ENCODE results near the gene ARMH2. TPM values are rescaled to one million over a fixed set of nuclear protein-coding genes. Genes with fewer than 3 reads are reported as not detected.
"Not testable (repeated sequence)": the region's sequence is repeated elsewhere in the genome, so short reads cannot be mapped to it uniquely, and the experiment has no call there.

ARMH2 gene
- total RNA-seq, 4 donors from 2014 or later: not detected

DNA sequence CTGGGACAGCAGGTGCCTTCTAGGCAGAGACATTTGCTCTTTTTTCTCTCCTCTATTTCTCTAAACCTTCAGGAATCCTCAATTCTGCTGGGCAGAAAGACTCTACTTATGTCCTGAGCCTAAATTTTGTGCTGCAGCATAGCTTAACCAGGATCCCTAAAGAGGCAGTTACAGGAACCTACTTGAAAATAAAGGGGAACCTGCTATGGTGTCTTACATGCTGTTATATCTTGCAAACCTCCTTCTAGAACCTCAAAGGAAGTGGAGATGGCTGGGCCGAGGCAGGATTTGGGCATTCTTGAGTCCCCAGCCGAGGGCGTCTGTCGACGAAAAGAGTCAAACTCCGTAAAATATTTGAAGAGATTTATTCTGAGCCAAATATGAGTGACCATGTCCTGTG lies 41.1 kb downstream of the ARMH2 start:
- Histone ChIP-seq H3K27ac (no peak overlapping the region), H3K27me3 (no peaks in the 10 kb centered on the region), H3K36me3 (no peaks in the 10 kb centered on the region), H3K4me3 (no peak overlapping the region), H3K4me1 (no peaks in the 10 kb centered on the region), H3K9me3 (no peaks in the 10 kb centered on the region)
- DNase-seq (ENCODE audit: low spot score in 2 of 2): no peak
- WGBS: 91% methylated on average over 6 of the region's 6 CpGs
- TF ChIP-seq POLR2AphosphoS5 (IDR thresholded peaks at IDR 0.05): no peak
- TF ChIP-seq, protein P1, sequence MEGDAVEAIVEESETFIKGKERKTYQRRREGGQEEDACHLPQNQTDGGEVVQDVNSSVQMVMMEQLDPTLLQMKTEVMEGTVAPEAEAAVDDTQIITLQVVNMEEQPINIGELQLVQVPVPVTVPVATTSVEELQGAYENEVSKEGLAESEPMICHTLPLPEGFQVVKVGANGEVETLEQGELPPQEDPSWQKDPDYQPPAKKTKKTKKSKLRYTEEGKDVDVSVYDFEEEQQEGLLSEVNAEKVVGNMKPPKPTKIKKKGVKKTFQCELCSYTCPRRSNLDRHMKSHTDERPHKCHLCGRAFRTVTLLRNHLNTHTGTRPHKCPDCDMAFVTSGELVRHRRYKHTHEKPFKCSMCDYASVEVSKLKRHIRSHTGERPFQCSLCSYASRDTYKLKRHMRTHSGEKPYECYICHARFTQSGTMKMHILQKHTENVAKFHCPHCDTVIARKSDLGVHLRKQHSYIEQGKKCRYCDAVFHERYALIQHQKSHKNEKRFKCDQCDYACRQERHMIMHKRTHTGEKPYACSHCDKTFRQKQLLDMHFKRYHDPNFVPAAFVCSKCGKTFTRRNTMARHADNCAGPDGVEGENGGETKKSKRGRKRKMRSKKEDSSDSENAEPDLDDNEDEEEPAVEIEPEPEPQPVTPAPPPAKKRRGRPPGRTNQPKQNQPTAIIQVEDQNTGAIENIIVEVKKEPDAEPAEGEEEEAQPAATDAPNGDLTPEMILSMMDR (IDR thresholded peaks at IDR 0.05): no peak
- TF ChIP-seq POLR2A (IDR thresholded peaks at IDR 0.05): no peak
- no peak for TF ChIP-seq EP300 (IDR thresholded peaks at IDR 0.05)

DNA sequence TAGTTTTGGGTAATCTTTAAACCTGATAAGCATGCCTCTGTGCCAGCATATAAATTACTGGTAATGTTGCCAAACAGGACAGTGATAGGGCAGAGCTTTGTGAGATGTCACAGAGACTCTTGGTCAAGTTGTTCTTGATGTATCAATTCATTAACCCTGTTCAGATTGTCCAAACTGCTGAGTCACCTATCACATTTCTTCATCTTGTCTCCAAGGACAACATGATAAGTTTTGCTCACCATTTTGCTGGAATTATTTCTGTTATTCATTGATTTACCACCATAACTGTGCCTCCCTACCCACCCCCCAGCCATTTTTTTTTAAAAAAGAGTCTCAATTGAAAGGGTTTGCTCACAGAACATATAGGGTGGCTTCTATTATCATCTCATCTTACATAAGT lies 43.4 kb downstream of the ARMH2 start:
- Histone ChIP-seq H3K27ac (no peak overlapping the region), H3K9me3 (no peaks in the 10 kb centered on the region), H3K4me1 (no peaks in the 10 kb centered on the region), H3K36me3 (no peaks in the 10 kb centered on the region), H3K4me3 (no peak overlapping the region), H3K27me3 (no peaks in the 10 kb centered on the region)
- TF ChIP-seq POLR2A (IDR thresholded peaks at IDR 0.05) (no peak), POLR2AphosphoS5 (IDR thresholded peaks at IDR 0.05) (no peak), EP300 (IDR thresholded peaks at IDR 0.05) (no peak)
- TF ChIP-seq, protein P1 (IDR thresholded peaks at IDR 0.05): no peak
- no peak for DNase-seq (ENCODE audit: low spot score in 2 of 2)

DNA sequence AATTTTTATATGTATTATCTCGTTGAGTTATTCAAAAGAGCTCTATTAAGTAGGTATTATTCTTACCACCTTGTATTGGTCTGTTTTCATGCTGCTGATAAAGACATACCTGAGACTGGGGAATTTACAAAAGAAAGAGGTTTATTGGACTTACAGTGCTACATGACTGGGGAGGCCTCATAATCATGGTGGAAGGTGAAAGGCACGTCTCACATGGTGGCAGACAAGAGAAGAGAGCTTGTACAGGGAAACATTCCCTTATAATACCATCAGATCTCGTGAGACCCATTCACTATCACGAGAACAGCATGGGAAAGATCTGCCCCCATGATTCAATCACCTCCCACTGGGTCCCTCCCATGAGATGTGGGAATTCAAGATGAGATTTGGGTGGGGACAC lies 44.3 kb downstream of the ARMH2 start:
- 79% methylated on average over 4 of the region's 4 CpGs for WGBS
- not testable (repeated sequence) for H3K36me3 ChIP-seq; H3K9me3 ChIP-seq; DNase-seq (ENCODE audit: low spot score in 2 of 2); H3K27me3 ChIP-seq; H3K4me3 ChIP-seq; H3K27ac ChIP-seq; H3K4me1 ChIP-seq

DNA sequence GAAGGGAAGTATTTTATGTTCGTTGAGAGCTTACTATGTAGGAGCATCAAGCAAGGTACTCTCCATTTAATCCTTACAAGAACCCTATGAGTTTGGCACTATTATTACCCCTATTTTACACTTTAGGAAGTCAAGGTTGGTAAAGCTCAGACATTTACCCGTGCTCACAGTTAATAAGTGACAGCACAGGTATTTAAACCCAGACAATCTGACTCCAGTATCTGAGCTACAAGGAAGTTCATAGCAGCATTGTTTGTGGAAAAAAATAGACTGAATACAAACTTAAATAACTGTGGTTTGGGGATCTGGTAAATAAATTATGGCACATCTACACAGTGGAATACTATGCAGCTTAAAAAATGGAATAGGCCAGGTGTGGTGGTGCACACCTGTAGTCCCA lies 45.2 kb downstream of the ARMH2 start:
- Histone ChIP-seq H3K27me3 (no peaks in the 10 kb centered on the region), H3K4me3 (no peak overlapping the region), H3K36me3 (no peaks in the 10 kb centered on the region), H3K4me1 (no peaks in the 10 kb centered on the region), H3K9me3 (no peaks in the 10 kb centered on the region), H3K27ac (no peak overlapping the region)
- no peak for DNase-seq (ENCODE audit: low spot score in 2 of 2)
- 87% methylated on average over 2 of the region's 2 CpGs for WGBS
- TF ChIP-seq POLR2A (IDR thresholded peaks at IDR 0.05) (no peak), EP300 (IDR thresholded peaks at IDR 0.05) (no peak), POLR2AphosphoS5 (IDR thresholded peaks at IDR 0.05) (no peak)
- TF ChIP-seq, protein P1 (IDR thresholded peaks at IDR 0.05): no peak

DNA sequence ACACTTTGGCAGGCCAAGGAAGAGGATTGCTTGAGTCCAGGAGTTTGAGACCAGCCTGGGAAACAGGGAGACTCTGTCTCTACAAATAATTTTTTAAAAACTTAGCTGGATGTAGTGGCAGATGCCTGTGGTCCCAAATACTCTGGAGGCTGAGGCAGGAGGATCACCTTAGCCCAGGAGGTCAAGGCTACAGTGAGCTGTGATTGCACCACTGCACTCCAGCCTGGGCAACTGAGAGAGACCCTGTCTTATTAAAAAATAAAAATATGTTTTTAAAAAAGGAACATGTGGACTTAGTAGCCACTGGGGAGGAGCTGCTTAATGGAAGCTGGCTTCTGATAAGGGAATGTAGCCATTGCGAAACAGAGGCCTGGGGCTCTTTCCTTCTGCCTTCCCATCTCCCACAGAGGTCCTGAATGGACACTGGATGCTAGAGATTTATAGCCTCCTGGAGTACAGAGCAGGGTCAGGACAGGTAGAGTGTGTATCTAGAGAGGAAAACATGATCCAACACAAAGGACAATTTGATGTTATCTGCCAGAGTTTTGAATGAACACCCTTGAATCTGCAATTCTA lies 45.7 kb downstream of the ARMH2 start:
- 87% methylated on average over 1 of the region's 1 CpG for WGBS
- Histone ChIP-seq H3K36me3 (no peaks in the 10 kb centered on the region), H3K27me3 (no peaks in the 10 kb centered on the region), H3K27ac (no peak overlapping the region), H3K4me3 (no peak overlapping the region), H3K4me1 (no peaks in the 10 kb centered on the region), H3K9me3 (no peaks in the 10 kb centered on the region)
- DNase-seq (ENCODE audit: low spot score in 2 of 2): no peak
- TF ChIP-seq EP300 (IDR thresholded peaks at IDR 0.05) (no peak), POLR2AphosphoS5 (IDR thresholded peaks at IDR 0.05) (no peak), POLR2A (IDR thresholded peaks at IDR 0.05) (no peak)
- TF ChIP-seq, protein P1 (IDR thresholded peaks at IDR 0.05): no peak

DNA sequence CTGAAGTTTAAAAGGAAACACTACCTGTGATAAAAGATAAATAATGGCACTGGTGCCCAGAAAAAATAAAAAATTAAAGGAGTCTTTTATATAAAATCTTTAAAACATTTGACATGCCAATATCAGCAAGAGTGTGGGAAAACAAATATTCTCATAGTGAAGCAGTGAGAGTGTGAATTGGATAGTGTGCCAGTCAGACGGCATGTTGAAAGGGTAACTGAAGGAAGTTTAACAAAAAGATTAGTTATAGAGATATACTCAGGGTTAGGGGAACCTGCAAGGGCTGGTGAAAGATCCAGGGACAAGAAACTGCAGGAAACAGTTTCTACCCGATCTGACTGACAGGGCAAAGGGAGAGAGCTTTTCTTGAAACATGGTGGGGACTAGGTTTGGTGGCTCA lies 46.2 kb downstream of the ARMH2 start:
- no peak overlapping the region for H3K27ac ChIP-seq
- no peak for DNase-seq (ENCODE audit: low spot score in 2 of 2)
- no peaks in the 10 kb centered on the region for H3K9me3 ChIP-seq
- H3K36me3 ChIP-seq: no peaks in the 10 kb centered on the region
- WGBS: 67% methylated on average over 2 of the region's 2 CpGs
- H3K4me1 ChIP-seq: no peaks in the 10 kb centered on the region
- H3K4me3 ChIP-seq: no peak overlapping the region
- no peak for TF ChIP-seq POLR2AphosphoS5 (IDR thresholded peaks at IDR 0.05)
- no peak for TF ChIP-seq POLR2A (IDR thresholded peaks at IDR 0.05)
- TF ChIP-seq, protein P1 (IDR thresholded peaks at IDR 0.05): no peak
- TF ChIP-seq EP300 (IDR thresholded peaks at IDR 0.05): no peak
- no peaks in the 10 kb centered on the region for H3K27me3 ChIP-seq

DNA sequence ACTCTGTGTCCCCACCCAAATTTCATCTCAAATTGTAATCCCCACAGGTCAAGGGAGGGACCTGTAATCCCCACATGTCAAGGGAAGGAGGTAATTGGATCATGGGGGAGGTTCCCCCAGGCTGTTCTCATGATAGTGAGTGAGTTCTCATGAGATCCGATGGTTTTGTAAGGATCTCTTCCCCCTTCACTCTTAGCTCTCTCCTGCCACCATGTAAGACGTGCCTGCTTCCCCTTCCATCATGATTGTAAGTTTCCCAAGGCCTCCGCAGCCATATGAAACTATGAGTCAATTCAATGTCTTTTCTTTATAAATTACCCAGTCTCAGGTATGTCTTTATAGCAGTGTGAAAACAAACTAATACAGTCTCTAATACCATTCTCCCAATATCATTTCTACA lies 47.8 kb downstream of the ARMH2 start:
- WGBS: 69% methylated on average over 3 of the region's 3 CpGs
- H3K9me3 ChIP-seq; DNase-seq (ENCODE audit: low spot score in 2 of 2); H3K27me3 ChIP-seq; H3K36me3 ChIP-seq; H3K27ac ChIP-seq; H3K4me1 ChIP-seq; H3K4me3 ChIP-seq: not testable (repeated sequence)

Data from suprapubic skin (tissue), 4 donors.